GM23338 (cell line): ENCODE data around the gene DGCR6L. TPM values are rescaled to one million over a fixed set of nuclear protein-coding genes. Genes with fewer than 3 reads are reported as not detected.

Experiments used
- ATAC-seq: fragments of 200-7000 bp; cut with Tn5 transposase; 3 replicates; pipeline ENCODE4 v1.9.1; 2020
- DNase-seq: peaks from one replicate; pipeline ENCODE4 v3.0.0-alpha.2; 2015; ENCODE audit warnings: low spot score
- H2AFZ ChIP-seq: fragments of 200-600 bp; sonication (generic); 2 replicates; pipeline ENCODE4 v1.8.0; 2016; ENCODE audit warnings: antibody characterized with exemption, mild to moderate bottlenecking, moderate library complexity
- H3F3A ChIP-seq: fragments of 200-600 bp; sonication (generic); replicated peaks from 2 replicates; pipeline ENCODE4 v1.8.0; 2017; ENCODE audit warnings: antibody characterized with exemption, mixed run types, low read depth
- H3K27ac ChIP-seq: fragments of 200-600 bp; sonication (generic); 2 replicates; pipeline ENCODE4 v1.6.1; 2016; ENCODE audit warnings: low read depth
- H3K27me3 ChIP-seq: fragments of 200-600 bp; sonication (generic); 2 replicates; pipeline ENCODE4 v1.8.0; 2016; ENCODE audit warnings: mild to moderate bottlenecking, mixed run types, moderate library complexity; ENCODE audit not compliant: insufficient read depth
- H3K36me3 ChIP-seq: fragments of 200-600 bp; sonication (generic); 2 replicates; pipeline ENCODE4 v1.8.0; 2016; ENCODE audit warnings: mild to moderate bottlenecking; ENCODE audit not compliant: insufficient read depth
- H3K4me1 ChIP-seq: fragments of 200-600 bp; sonication (generic); 2 replicates; pipeline ENCODE4 v1.8.0; 2016; ENCODE audit warnings: mild to moderate bottlenecking, moderate library complexity; ENCODE audit not compliant: insufficient read depth
- H3K4me2 ChIP-seq: fragments of 200-600 bp; sonication (generic); 2 replicates; pipeline ENCODE4 v1.7.1; 2017; ENCODE audit warnings: mixed run types
- H3K4me3 ChIP-seq: fragments of 200-600 bp; sonication (generic); 2 replicates; pipeline ENCODE4 v1.6.1; 2016; ENCODE audit warnings: mixed run types
- H3K79me2 ChIP-seq: fragments of 200-600 bp; sonication (generic); replicated peaks from 2 replicates; pipeline ENCODE4 v1.8.0; 2017; ENCODE audit warnings: mild to moderate bottlenecking; ENCODE audit not compliant: insufficient read depth
- H3K9me2 ChIP-seq: fragments of 200-600 bp; sonication (generic); 2 replicates; pipeline ENCODE4 v1.8.0; 2017; ENCODE audit not compliant: insufficient read depth
- H4K20me1 ChIP-seq: fragments of 200-600 bp; sonication (generic); replicated peaks from 2 replicates; pipeline ENCODE4 v1.8.0; 2017; ENCODE audit warnings: mild to moderate bottlenecking; ENCODE audit not compliant: insufficient read depth
- H3K27ac Mint-ChIP-seq: 2 replicates; pipeline ENCODE4 v1.8.0; 2020; ENCODE audit warnings: inconsistent platforms, mild to moderate bottlenecking, moderate library complexity, mixed read lengths
- H3K27me3 Mint-ChIP-seq: 3 replicates; pipeline ENCODE4 v1.8.0; 2022; ENCODE audit warnings: low read depth, mild to moderate bottlenecking, moderate library complexity, mixed read lengths, inconsistent platforms; ENCODE audit not compliant: insufficient read depth, poor library complexity
- H3K36me3 Mint-ChIP-seq: 3 replicates; pipeline ENCODE4 v1.8.0; 2021; ENCODE audit warnings: low read depth, mild to moderate bottlenecking, inconsistent platforms, moderate library complexity, mixed read lengths
- H3K4me1 Mint-ChIP-seq: 3 replicates; pipeline ENCODE4 v1.8.0; 2020; ENCODE audit warnings: mild to moderate bottlenecking, inconsistent platforms, mixed read lengths
- H3K4me3 Mint-ChIP-seq: 3 replicates; pipeline ENCODE4 v1.8.0; 2021; ENCODE audit warnings: moderate library complexity, mild to moderate bottlenecking, inconsistent platforms, mixed read lengths
- H3K9me3 Mint-ChIP-seq: 3 replicates; pipeline ENCODE4 v1.8.0; 2020; ENCODE audit warnings: moderate library complexity, mild to moderate bottlenecking, inconsistent platforms, mixed read lengths
- CREB1 ChIP-seq: fragments of 250-450 bp; sonication (Bioruptor Pico); IDR thresholded peaks from 2 replicates; pipeline ENCODE4 v1.5.0; 2020; ENCODE audit warnings: low read depth, mild to moderate bottlenecking, moderate library complexity
- ETS1 ChIP-seq: IDR thresholded peaks from 2 replicates; pipeline ENCODE4 v1.6.1; 2016; ENCODE audit warnings: antibody characterized with exemption
- EZH2 ChIP-seq: fragments of 200-600 bp; sonication (generic); IDR thresholded peaks from one replicate; pipeline ENCODE4 v1.8.0; 2017; ENCODE audit warnings: antibody characterized with exemption, mild to moderate bottlenecking, low read depth; ENCODE audit not compliant: unreplicated experiment
- NANOG ChIP-seq: IDR thresholded peaks from 2 replicates; pipeline ENCODE4 v1.6.1; 2016; ENCODE audit warnings: antibody characterized with exemption, borderline replicate concordance
- POLR2AphosphoS5 ChIP-seq: IDR thresholded peaks from 2 replicates; pipeline ENCODE4 v1.6.1; 2016; ENCODE audit warnings: antibody characterized with exemption, low read depth
- REST ChIP-seq: IDR thresholded peaks from one replicate; pipeline ENCODE4 v1.6.1; 2018; ENCODE audit warnings: antibody characterized with exemption; ENCODE audit not compliant: unreplicated experiment
- STAT1 ChIP-seq: IDR thresholded peaks from one replicate; pipeline ENCODE4 v1.6.1; 2016; ENCODE audit warnings: antibody characterized with exemption; ENCODE audit not compliant: unreplicated experiment
- ZNF114 ChIP-seq: fragments of 250-450 bp; sonication (Bioruptor Pico); IDR thresholded peaks from 2 replicates; pipeline ENCODE4 v1.5.0; 2020; ENCODE audit warnings: mild to moderate bottlenecking, moderate library complexity
- ZNF331 ChIP-seq: fragments of 250-450 bp; sonication (Bioruptor Pico); IDR thresholded peaks from 2 replicates; pipeline ENCODE4 v1.5.0; 2020; ENCODE audit warnings: low read depth, mild to moderate bottlenecking, moderate library complexity
- ZNF462 ChIP-seq: fragments of 250-450 bp; sonication (Bioruptor Pico); IDR thresholded peaks from 2 replicates; pipeline ENCODE4 v1.5.0; 2020; ENCODE audit warnings: mild to moderate bottlenecking, moderate library complexity
- polyA plus RNA-seq: library from polyadenylated mRNA; unstranded; fragments of >200 nt; fragmentation: Nextera tagmentation; extraction: Ambion mirVana; gene quantifications from 2 replicates; pipeline ENCODE4 v1.2.1, GENCODE V29; 2016
- total RNA-seq: library from RNA; depleted of rRNA; stranded (reverse); fragments of >200 nt; shearing (Covaris generic); gene quantifications from 2 replicates; pipeline ENCODE4 v1.2.3, GENCODE V29; 2014

The DGCR6L gene
- total and polyA plus RNA-seq, 2 experiments from 2014 or later, result 66.3 to 85.9 TPM

GRCh38 chr22:20273758-20274181 is 46.1 kb downstream of the DGCR6L start (continued):
- TF ChIP-seq REST (no peak), STAT1 (no peak), CREB1 (no peak), ZNF462 (CRISPR knock-in tag) (no peak), NANOG (no peak), EZH2 (no peak)

GRCh38 chr22:20272700-20273099 is 47.2 kb downstream of the DGCR6L start:
- no peaks in the 10 kb centered on the region for H4K20me1 ChIP-seq
- H3K36me3 ChIP-seq, result no peaks in the 10 kb centered on the region
- TF ChIP-seq ETS1 (no peak), ZNF331 (CRISPR knock-in tag) (no peak), ZNF114 (no peak), NANOG (no peak), POLR2AphosphoS5 (no peak), STAT1 (no peak)

More at GRCh38 chr22:20272700-20273099, 47.2 kb downstream of the DGCR6L start:
- DNase-seq (no peak), ATAC-seq (no peak)
- Histone ChIP-seq H3K9me2 (no peaks in the 10 kb centered on the region), H3K27ac (no peak overlapping the region), H2AFZ (no peak overlapping the region), H3K79me2 (no peaks in the 10 kb centered on the region), H3K4me1 (no peaks in the 10 kb centered on the region; the same call in 1 of the 2 replicates), H3K4me3 (no peak overlapping the region), H3K4me2 (no peak overlapping the region), H3F3A (no peaks in the 10 kb centered on the region), H3K27me3 (no peaks in the 10 kb centered on the region)
- Mint-ChIP-seq H3K36me3 (no peaks in the 10 kb centered on the region), H3K4me3 (no peak overlapping the region), H3K27me3 (peaks cover 6% of the 10 kb centered on the region), H3K4me1 (peaks cover 14% of the 10 kb centered on the region; the same call in 2 of the 3 replicates), H3K9me3 (no peaks in the 10 kb centered on the region), H3K27ac (no peak overlapping the region)
